ENCODE data around the gene TM4SF18.

DNA sequence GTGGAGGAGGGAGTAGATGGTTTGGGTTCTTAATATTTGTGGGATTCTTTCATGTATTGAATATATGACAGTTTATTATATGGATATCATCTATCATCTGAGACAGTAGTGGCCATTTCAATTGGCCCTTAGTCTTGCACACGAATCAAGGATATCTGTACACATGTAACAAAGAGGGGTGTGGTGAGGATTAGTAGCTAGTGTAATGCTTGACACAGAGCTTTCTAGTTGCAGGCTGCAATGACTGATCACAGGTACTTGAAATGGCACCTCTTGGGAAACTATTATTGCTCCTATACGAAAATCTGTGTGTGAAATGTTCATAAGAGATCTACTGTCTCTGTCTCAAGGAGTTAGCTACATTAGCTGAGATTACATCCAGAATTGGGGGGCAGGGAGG lies 31.2 kb upstream of the TM4SF18 start:
- TF ChIP-seq YY1 (IDR thresholded peaks at IDR 0.05; ENCODE audit: low read depth) (no peak), USF1 (IDR thresholded peaks at IDR 0.05; ENCODE audit: borderline replicate concordance, low read depth) (no peak), CHD2 (IDR thresholded peaks at IDR 0.05; ENCODE audit: low read length, partially characterized antibody) (no peak), RAD21 (IDR thresholded peaks at IDR 0.05; ENCODE audit: low read length) (no peak), EP300 (IDR thresholded peaks at IDR 0.05; ENCODE audit: borderline replicate concordance in 1 of 2, low read depth in 1 of 2, low read length in 1 of 2) (no peak), JUND (IDR thresholded peaks at IDR 0.05) (no peak), POLR2AphosphoS5 (IDR thresholded peaks at IDR 0.05; ENCODE audit: low read depth, low read length) (no peak), GABPA (IDR thresholded peaks at IDR 0.05; ENCODE audit: low read depth) (no peak)
- TF ChIP-seq, protein P1, sequence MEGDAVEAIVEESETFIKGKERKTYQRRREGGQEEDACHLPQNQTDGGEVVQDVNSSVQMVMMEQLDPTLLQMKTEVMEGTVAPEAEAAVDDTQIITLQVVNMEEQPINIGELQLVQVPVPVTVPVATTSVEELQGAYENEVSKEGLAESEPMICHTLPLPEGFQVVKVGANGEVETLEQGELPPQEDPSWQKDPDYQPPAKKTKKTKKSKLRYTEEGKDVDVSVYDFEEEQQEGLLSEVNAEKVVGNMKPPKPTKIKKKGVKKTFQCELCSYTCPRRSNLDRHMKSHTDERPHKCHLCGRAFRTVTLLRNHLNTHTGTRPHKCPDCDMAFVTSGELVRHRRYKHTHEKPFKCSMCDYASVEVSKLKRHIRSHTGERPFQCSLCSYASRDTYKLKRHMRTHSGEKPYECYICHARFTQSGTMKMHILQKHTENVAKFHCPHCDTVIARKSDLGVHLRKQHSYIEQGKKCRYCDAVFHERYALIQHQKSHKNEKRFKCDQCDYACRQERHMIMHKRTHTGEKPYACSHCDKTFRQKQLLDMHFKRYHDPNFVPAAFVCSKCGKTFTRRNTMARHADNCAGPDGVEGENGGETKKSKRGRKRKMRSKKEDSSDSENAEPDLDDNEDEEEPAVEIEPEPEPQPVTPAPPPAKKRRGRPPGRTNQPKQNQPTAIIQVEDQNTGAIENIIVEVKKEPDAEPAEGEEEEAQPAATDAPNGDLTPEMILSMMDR (IDR thresholded peaks at IDR 0.05), result no peak
- TF ChIP-seq, protein P2, sequence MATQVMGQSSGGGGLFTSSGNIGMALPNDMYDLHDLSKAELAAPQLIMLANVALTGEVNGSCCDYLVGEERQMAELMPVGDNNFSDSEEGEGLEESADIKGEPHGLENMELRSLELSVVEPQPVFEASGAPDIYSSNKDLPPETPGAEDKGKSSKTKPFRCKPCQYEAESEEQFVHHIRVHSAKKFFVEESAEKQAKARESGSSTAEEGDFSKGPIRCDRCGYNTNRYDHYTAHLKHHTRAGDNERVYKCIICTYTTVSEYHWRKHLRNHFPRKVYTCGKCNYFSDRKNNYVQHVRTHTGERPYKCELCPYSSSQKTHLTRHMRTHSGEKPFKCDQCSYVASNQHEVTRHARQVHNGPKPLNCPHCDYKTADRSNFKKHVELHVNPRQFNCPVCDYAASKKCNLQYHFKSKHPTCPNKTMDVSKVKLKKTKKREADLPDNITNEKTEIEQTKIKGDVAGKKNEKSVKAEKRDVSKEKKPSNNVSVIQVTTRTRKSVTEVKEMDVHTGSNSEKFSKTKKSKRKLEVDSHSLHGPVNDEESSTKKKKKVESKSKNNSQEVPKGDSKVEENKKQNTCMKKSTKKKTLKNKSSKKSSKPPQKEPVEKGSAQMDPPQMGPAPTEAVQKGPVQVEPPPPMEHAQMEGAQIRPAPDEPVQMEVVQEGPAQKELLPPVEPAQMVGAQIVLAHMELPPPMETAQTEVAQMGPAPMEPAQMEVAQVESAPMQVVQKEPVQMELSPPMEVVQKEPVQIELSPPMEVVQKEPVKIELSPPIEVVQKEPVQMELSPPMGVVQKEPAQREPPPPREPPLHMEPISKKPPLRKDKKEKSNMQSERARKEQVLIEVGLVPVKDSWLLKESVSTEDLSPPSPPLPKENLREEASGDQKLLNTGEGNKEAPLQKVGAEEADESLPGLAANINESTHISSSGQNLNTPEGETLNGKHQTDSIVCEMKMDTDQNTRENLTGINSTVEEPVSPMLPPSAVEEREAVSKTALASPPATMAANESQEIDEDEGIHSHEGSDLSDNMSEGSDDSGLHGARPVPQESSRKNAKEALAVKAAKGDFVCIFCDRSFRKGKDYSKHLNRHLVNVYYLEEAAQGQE (IDR thresholded peaks at IDR 0.05; ENCODE audit: low read depth, low read length), result no peak
- TF ChIP-seq, protein P3, sequence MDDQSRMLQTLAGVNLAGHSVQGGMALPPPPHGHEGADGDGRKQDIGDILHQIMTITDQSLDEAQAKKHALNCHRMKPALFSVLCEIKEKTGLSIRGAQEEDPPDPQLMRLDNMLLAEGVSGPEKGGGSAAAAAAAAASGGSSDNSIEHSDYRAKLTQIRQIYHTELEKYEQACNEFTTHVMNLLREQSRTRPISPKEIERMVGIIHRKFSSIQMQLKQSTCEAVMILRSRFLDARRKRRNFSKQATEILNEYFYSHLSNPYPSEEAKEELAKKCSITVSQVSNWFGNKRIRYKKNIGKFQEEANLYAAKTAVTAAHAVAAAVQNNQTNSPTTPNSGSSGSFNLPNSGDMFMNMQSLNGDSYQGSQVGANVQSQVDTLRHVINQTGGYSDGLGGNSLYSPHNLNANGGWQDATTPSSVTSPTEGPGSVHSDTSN (IDR thresholded peaks at IDR 0.05), result no peak
- TF ChIP-seq, protein P4, sequence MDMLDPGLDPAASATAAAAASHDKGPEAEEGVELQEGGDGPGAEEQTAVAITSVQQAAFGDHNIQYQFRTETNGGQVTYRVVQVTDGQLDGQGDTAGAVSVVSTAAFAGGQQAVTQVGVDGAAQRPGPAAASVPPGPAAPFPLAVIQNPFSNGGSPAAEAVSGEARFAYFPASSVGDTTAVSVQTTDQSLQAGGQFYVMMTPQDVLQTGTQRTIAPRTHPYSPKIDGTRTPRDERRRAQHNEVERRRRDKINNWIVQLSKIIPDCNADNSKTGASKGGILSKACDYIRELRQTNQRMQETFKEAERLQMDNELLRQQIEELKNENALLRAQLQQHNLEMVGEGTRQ (IDR thresholded peaks at IDR 0.05; ENCODE audit: borderline replicate concordance, low read depth, low read length), result no peak
